Activated CD4-positive, alpha-beta T cell treated with anti-CD3 and anti-CD28 coated beads for 48 hours (primary cell): ENCODE results near the gene NPIPA8.
"Not testable (repeated sequence)": the region's sequence is repeated elsewhere in the genome, so short reads cannot be mapped to it uniquely, and the experiment has no call there.

ENCODE experiments used
- DNase-seq: peaks from one replicate; pipeline ENCODE4 v3.0.0-alpha.2; 2020

The NPIPA8 gene

GRCh38 chr16:18336636-18337035 lies at the start of gene NPIPA8:
NPIPA8 (minus strand) TSS chr16:18336736; CDS start chr16:18332662, 4,074 bp downstream.
- DNase-seq, result not testable (repeated sequence)

DNA sequence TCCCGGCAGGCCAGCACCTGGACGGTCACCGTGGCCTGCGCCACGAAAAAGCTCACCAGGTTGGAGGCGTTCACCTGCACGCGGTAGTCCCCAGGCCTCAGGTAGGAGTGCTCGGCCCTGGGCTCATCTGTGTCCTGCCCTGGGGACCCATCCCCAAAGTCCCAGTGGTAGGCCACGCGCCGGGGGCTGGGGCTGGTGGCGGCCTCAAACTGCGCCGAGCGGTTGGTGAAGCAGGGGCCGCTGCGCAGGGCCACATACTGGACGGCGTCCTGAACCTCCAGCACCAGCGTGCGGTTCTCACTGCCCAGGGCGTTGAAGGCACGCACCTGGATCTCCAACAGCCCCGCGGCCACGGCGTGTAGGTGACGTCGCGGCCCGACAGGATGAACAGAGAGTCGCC lies 48.7 kb upstream of the NPIPA8 start:
- DNase-seq, result not testable (repeated sequence)

GRCh38 chr16:18384869-18385268 lies 48.3 kb upstream of the NPIPA8 start:
- not testable (repeated sequence) for DNase-seq

- DNase-seq, result not testable (repeated sequence)
Observed at GRCh38 chr16:18384098-18384636, 47.6 kb upstream of the NPIPA8 start.

DNA sequence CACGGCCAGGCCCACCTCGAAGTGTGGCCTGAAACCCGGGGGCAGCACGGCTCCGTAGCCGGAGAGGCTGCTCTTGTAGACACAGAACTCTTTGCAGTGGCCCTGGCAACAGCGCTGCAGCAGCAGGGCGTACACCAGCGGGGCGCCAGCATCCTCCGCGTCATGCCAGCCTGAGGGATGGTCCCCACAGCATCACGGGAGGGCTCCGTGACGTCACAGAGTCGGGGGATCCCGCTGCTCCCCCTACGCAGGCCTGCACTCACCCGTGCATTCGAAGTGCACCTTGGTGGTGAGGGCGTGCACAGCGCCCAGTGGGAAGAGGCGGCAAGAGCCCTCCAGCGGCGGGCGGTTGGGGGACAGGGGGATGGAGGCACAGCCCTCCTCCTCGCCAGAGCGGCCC lies 46.2 kb upstream of the NPIPA8 start:
- DNase-seq, result not testable (repeated sequence)

- not testable (repeated sequence) for DNase-seq
Observed at GRCh38 chr16:18347742-18348141, 11.2 kb upstream of the NPIPA8 start.

DNA sequence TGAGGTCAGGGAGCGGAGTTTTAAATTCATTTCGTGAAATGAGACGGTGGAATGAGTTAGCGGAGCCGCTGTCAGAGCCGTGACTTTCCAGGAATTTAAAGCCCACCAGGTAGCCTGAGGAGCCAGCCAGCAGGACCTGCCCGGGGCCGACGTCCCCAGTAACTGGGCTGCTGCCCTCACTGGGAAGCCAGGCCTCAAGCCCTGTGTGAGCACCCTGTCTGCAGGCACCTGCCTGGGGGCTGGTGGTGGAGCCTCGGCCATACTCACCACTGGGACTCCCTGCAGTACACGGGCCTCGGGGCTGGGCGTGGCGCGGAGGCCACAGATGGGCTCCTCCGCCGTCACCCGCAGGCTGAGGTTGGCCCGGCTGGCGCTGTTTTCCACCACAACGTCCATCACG lies 10.5 kb upstream of the NPIPA8 start:
- DNase-seq, result not testable (repeated sequence)

DNA sequence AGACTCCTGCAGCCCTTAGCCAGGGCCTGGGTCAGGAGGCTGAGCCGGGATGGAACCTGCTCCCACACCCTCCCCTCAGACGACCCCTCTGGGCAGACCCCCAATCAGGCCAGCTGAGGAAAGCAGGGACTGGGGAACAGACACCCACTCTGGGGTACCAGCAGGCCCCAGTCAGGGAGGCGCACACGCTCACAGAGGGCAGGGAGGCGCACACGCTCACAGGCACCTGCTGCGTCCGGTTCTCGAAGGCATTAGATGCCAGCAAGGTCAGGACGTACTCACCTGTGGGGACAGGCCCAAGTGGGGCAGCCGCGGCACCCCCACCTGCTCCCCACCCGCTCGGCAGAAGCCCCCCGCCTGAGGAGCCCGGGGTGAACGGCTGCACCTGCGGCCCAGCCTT lies 8.1 kb upstream of the NPIPA8 start:
- not testable (repeated sequence) for DNase-seq

DNA sequence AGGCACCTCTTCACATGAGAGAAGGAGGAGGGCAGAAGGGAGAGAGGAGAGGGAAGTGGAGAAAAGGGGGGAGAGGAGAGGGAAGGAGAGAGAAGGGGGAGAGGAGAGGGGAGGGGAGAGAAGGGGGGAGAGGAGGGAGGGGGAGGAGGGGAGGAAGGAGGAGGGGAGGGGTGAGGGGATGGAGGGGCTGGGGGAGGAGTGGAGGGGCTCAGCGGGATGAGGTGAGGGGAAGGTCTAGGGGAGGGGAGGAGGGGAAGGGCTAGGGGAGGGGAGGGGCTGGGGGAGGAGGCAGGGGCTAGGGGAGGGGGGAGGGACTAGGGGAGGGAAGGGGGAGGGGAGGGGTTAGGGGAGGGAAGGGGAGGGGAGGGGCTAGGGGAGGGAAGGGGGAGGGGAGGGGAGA lies 5.5 kb upstream of the NPIPA8 start:
- not testable (repeated sequence) for DNase-seq

DNA sequence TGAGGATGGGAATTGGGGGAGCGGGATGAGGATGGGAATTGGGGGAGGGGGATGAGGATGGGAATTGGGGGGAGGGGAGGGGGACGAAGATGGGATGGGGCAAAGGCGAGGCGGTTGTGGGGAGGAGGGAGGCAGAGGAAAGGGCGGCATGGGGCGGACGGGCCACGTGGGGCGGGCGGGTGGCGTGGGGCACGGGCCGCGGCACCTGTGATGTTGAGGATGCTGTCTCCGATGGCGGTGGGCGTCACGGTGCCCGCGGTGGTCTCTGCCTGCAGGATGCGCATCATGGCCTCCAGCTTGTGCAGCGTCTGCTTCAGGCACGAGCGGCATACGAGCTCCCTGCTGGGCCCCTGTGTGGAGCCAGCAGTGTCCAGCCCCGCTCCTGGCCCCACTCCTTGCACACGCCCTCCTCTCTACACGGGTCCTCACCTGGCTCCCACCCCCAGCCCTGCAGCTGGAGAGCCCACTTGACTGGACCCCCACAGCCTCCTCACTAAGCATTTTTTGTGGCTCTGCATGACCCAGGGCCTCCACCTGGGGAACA lies 5.0 kb upstream of the NPIPA8 start:
- not testable (repeated sequence) for DNase-seq

GRCh38 chr16:18339210-18339609 lies 2.7 kb upstream of the NPIPA8 start:
- not testable (repeated sequence) for DNase-seq

GRCh38 chr16:18311811-18312210 lies 24.7 kb downstream of the NPIPA8 start:
- not testable (repeated sequence) for DNase-seq

- DNase-seq, result not testable (repeated sequence)
Observed at GRCh38 chr16:18309159-18309558, 27.4 kb downstream of the NPIPA8 start.

- not testable (repeated sequence) for DNase-seq
Observed at GRCh38 chr16:18307241-18307640, 29.3 kb downstream of the NPIPA8 start.

DNA sequence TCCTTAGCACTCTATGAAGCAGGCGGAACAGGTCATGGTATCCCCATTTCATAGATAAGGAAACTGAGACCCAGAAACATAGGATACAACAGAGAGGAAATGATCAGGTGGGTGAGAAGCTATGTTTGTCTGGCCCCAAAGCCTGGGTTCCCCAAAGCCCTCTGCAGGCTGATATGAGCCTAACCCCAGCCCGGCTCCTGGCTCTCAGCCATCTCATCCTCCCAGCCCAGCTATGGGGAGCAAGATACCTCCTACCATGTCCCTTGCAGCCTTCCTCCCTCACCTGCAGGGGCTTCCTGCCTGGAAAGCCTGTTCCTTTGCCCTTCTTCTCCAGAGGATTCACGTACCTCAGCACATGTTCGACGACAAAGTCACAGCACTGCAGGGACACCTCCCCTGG lies 30.5 kb downstream of the NPIPA8 start:
- DNase-seq, result not testable (repeated sequence)

GRCh38 chr16:18303059-18303706 lies 33.4 kb downstream of the NPIPA8 start:
- not testable (repeated sequence) for DNase-seq

GRCh38 chr16:18297714-18298113 lies 38.8 kb downstream of the NPIPA8 start:
- not testable (repeated sequence) for DNase-seq

DNA sequence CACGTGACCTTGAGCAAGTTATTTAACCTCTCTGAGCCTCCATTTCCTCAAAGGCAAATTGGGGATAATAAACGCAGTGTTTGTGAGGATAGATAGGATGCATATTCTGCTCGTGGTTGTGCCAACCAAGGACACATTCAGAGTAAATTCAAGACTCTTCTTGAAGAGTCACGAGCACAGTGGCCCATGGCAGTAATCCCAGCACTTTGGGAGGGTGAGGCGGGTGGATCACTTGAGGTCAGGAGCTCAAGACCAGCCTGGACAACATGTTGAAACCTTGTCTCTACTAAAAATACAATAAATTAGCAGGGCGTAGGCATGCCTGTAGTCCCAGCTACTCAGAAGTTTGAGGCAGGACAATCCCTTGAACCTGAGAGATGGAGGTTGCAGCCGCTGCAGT lies 39.6 kb downstream of the NPIPA8 start:
- DNase-seq, result not testable (repeated sequence)

- not testable (repeated sequence) for DNase-seq
Observed at GRCh38 chr16:18294371-18294770, 42.2 kb downstream of the NPIPA8 start.

DNA sequence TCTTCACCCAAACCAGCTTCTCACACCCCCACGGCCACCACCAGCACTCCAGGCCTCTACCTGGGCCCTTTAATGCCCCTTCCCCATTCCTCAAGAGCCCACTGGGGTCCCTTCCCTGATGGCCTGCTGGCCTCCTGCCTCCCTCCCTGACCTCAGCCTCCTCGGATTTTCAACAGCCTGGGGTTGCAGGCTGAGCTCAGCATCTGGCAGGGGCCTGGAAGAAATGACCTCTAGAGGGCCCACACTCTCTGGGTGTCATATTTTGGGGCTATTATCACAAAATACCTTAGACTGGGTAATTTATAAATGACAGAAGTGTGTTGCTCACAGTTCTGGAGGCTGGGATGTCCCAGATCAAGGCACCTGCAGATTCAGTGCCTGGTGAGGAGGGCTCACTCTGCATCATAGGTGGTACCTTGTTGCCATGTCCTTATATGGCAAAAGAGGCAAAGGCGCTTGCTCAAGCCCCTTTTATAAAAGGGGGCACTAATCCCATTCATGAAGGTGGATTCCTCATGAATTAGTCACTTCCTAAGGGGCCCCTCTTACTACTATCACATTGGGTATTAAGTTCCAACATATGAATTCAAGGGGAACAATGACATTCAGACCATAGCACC lies 43.1 kb downstream of the NPIPA8 start:
- not testable (repeated sequence) for DNase-seq

- DNase-seq, result not testable (repeated sequence)
Observed at GRCh38 chr16:18290959-18291358, 45.6 kb downstream of the NPIPA8 start.

DNA sequence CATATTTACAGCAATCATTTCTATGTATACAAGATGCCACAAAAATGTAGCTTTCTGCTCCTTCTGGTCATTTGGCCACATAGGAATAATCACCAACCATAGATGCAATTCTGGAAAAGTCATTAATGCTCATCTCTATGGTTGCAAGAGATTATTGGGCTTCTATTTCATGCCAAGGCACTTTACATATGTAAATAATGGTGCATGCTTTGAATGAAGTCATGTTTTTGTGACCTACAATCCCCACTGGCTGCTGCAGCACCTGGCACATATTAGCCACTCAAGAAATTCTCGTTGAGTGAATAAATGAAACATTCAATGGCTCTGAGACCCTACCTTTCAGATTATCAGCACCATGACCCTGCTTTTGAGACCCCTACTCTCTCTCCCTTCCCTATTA lies 50.2 kb downstream of the NPIPA8 start:
- DNase-seq, result not testable (repeated sequence)

DNA sequence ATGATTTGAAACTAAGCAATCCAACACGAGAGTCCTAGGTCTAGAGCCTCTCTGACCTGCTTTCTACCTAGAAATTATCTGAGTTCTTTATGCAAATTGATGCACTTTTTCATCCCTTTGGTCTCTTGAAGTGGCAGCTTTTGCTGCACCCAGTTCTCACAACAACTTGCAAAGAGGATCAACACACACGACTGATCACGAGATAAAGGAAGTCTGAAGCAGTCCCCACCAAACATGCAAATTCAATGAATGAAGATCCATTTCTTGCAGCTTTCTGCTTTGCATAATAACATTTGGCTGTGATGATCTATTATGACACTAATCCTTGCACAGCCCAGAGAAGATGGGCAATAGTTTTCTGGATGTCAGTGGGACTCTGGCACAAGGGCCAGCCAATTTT lies 56.2 kb downstream of the NPIPA8 start:
- DNase-seq, result not testable (repeated sequence)

DNA sequence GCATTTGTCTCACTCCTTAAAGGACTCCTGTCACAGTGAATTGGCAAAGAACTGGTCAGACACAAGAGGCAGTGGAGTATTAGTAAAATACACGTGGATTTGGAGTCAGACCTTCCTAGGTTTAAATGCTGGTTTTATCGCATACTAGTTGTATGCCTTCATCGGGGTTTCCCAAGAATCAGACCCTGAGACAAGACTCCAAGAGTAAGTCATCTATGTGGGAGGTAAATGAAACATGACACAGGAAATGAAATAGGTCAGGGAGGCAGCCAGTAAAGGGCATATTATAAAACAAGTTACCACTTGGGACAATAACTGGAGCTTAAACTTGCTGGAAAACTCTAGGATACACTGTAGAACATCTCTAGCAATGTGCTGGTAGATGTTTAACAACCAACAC lies 59.8 kb downstream of the NPIPA8 start:
- not testable (repeated sequence) for DNase-seq
